ENCODE measurements around the gene RANGAP1. TPM values are rescaled to one million over a fixed set of nuclear protein-coding genes. Genes with fewer than 3 reads are reported as not detected.

RANGAP1 gene
- total and polyA plus RNA-seq, 2 of the 4 experiments (the other 2 are of a cell fraction), result 71.2 to 148 TPM

- TF ChIP-seq USF2 (IDR thresholded peaks at IDR 0.05; ENCODE audit: low read depth, low read length), result no peak
- TF ChIP-seq CTCF (conservative IDR thresholded peaks at IDR 0.05; ENCODE audit: low read depth, low read length), result peak; percentile 25; the same call in 1 of the 2 replicates
- TF ChIP-seq RCOR1 (IDR thresholded peaks at IDR 0.05; ENCODE audit: insufficient replicate concordance, low read length), result no peak
Observed at GRCh38 chr22:41285820-41286638, at the start of gene RANGAP1 (continued).
